Urinary bladder (tissue), 4 donors: ENCODE data around the gene TANGO6. TPM values are rescaled to one million over a fixed set of nuclear protein-coding genes. Genes with fewer than 3 reads are reported as not detected.
"Not testable (repeated sequence)": the region's sequence is repeated elsewhere in the genome, so short reads cannot be mapped to it uniquely, and the experiment has no call there.

Source experiments
- DNase-seq: peaks from one replicate; pipeline ENCODE4 v3.0.0-alpha.2; 2015; ENCODE audit errors: extremely low spot score
- H3K27ac ChIP-seq: one replicate; pipeline ENCODE4 v1.5.1; 2013; ENCODE audit warnings: low read depth, mild to moderate bottlenecking, moderate library complexity
- H3K36me3 ChIP-seq: one replicate; pipeline ENCODE4 v1.6.1; 2013; ENCODE audit warnings: mild to moderate bottlenecking, moderate library complexity; ENCODE audit not compliant: insufficient read depth
- H3K4me1 ChIP-seq: one replicate; pipeline ENCODE4 v1.6.1; 2013; ENCODE audit warnings: mild to moderate bottlenecking, moderate library complexity; ENCODE audit not compliant: insufficient read depth
- H3K4me3 ChIP-seq: one replicate; pipeline ENCODE4 v1.5.1; 2013; ENCODE audit warnings: low read depth, low read length
- WGBS: extraction: QIAGEN DNeasy Blood & Tissue Kit; methylation state at CpG from one replicate; pipeline ENCODE4 v1.1.7; 2013; 5-methylcytosine and 5-hydroxymethylcytosine counted together
- polyA plus RNA-seq: library from polyadenylated mRNA; stranded (reverse); fragments of 200-250 nt; gene quantifications from one replicate; pipeline ENCODE4 v1.2.3, GENCODE V29; 2013
- total RNA-seq: library from RNA; depleted of rRNA; stranded (reverse); fragments of >200 nt; gene quantifications from one replicate; pipeline ENCODE4 v1.2.3, GENCODE V29; 2014
- donor health status: healthy with polysubstance abuse.
- donor health status: healthy.

Gene TANGO6
- total and polyA plus RNA-seq, 2 donors: 11.6 to 21.4 TPM

DNA sequence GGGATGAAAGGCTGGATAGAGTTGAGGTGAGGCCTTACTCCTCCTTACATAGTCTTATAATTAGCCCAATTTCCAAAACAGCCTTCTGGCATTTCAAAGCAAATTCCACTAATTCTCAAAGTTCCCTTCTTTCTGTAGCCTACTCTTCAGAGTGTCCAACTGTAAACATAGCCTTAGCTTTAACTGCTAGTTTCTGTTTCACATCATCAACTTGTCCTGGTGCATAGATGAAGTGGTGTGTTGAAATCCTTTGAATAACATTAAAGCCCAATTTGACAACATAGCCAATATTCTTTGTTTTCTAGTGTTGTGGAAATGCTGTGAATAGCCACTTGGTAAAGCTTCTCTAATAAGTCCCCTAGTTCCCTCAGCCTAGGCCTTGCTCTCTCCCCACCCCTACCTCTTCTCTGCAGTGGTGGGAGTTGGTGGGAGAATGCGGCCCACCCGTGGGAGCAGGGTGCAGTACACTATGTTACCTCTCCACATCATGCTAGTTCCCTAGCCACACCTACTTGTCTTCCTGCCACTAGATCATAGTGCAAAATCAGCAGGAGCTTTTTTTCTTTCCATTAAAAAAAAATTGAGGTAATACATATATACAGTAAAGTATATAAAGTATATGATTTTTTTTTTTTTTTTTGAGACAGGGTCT, 135.1 kb downstream of the TANGO6 start:
- H3K4me3 ChIP-seq: no peak overlapping the region
- H3K27ac ChIP-seq: no peak overlapping the region
- H3K36me3 ChIP-seq: no peaks in the 10 kb centered on the region
- DNase-seq: no peak
- H3K4me1 ChIP-seq: no peaks in the 10 kb centered on the region
- 83% methylated on average over 2 of the region's 2 CpGs for WGBS

DNA sequence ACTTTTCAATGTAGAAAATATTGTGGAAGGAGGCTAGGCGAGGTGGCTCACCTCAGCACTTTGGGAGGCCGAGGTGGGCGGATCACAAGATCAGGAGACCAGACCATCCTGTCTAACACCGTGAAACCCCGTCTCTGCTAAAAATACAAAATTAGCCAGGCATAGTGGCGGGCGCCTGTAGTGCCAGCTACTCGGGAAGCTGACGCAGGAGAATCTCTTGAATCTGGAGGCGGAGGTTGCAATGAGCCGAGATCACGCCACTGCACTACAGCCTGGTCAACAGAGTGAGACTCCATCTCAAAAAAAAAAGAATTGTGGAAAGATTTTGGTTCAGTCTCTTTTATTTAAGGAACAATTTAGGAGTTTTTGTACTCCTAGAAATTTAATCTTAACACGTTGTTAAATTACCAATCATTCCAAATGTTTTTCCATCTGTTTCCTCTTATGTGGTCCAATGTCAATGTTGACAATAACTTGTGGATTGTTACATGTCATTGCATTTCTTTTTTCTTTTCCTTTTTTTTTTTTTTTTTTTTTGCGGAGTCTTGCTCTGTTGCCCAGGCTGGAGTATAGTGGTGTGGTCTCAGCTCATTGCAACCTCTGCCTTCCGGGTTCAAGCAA, 137.5 kb downstream of the TANGO6 start:
- 95% methylated on average over 15 of the region's 15 CpGs for WGBS
- Histone ChIP-seq H3K27ac (no peak overlapping the region), H3K4me3 (no peak overlapping the region), H3K36me3 (no peaks in the 10 kb centered on the region), H3K4me1 (no peaks in the 10 kb centered on the region)
- no peak for DNase-seq

DNA sequence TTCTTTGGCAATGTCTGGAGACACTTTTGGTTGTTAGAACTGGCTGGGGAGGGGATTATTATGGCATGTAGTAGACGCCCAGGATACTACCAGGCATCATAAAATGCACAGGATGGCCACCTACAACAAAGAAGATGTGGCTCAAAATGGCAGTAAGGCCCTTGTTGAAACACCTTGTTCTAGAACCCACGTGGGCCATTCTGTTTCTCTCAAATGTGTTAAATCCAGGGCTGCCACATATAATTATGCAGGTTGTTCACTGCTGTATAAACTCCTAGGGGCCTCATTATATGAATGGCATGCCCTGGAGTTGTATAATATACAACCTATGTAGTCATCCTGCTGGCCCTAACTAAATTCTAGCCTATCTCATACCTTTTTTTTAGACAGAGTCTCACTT, 138.6 kb downstream of the TANGO6 start:
- DNase-seq: no peak
- Histone ChIP-seq H3K36me3 (no peaks in the 10 kb centered on the region), H3K4me1 (no peaks in the 10 kb centered on the region), H3K4me3 (no peak overlapping the region), H3K27ac (no peak overlapping the region)
- 86% methylated on average over 2 of the region's 2 CpGs for WGBS

DNA sequence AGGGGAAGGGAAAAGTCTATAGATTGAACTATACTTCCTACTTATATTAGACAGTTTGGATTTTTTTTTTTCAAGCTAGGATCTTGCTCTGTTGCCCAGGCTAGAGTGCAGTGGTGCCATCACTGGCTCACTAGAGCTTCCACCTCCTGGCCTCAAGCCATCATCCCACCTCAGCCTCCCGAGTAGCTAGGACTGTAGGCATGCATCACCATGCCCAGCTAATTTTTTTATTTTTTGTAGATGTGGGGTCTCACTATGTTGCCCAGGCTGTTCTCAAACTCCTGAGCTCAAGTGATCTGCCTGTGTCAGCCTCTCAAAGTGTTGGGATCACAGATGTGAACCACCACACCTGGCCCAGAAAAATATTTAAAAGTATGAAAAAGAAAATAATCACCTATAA, 141.1 kb downstream of the TANGO6 start:
- 88% methylated on average over 1 of the region's 1 CpG for WGBS
- no peak overlapping the region for H3K4me3 ChIP-seq
- no peak overlapping the region for H3K27ac ChIP-seq
- H3K36me3 ChIP-seq: no peaks in the 10 kb centered on the region
- no peak for DNase-seq
- H3K4me1 ChIP-seq: no peaks in the 10 kb centered on the region

DNA sequence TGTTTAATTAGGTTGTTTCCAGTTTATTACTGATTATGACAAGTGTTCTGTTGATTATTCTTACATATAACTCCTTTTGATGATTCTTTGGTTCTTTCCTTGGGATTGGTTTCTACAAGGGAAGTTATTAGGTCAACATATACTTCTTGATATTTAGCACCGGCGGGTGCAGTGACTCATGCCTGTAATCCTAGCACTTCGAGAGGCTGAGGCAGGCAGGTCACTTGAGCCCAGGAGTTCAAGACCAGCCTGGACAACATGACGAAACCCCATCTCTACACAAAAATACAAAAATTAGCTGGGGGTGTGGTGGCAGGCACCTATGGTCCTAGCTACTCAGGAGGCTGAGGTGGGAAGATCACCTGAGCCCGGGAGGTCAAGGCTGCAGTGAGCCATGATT, 141.9 kb downstream of the TANGO6 start:
- DNase-seq: no peak
- Histone ChIP-seq H3K36me3 (no peaks in the 10 kb centered on the region), H3K27ac (no peak overlapping the region), H3K4me3 (no peak overlapping the region), H3K4me1 (no peaks in the 10 kb centered on the region)
- 90% methylated on average over 5 of the region's 5 CpGs for WGBS

DNA sequence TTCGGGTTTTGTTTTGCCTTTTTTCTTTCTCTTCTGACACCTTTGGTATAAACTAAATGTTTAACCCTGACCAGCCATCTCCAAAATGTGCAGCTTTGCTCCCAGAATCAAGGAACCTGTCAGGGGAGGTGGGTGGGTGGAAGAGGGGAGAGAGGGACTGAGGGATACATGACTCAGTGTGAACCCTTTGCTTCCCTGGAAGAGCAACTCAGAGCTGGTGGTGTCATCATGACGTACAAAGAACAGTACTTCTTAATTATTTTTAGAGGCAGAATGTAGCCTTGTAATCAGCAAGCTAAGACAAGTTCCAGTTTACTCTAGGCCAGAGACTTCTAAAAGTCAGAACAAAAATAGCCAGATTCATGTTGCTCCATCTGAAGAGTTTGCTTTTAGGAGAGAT, 142.5 kb downstream of the TANGO6 start:
- no peak overlapping the region for H3K4me3 ChIP-seq
- H3K36me3 ChIP-seq: no peaks in the 10 kb centered on the region
- 61% methylated on average over 2 of the region's 2 CpGs for WGBS
- H3K27ac ChIP-seq: no peak overlapping the region
- no peak for DNase-seq
- H3K4me1 ChIP-seq: no peaks in the 10 kb centered on the region

DNA sequence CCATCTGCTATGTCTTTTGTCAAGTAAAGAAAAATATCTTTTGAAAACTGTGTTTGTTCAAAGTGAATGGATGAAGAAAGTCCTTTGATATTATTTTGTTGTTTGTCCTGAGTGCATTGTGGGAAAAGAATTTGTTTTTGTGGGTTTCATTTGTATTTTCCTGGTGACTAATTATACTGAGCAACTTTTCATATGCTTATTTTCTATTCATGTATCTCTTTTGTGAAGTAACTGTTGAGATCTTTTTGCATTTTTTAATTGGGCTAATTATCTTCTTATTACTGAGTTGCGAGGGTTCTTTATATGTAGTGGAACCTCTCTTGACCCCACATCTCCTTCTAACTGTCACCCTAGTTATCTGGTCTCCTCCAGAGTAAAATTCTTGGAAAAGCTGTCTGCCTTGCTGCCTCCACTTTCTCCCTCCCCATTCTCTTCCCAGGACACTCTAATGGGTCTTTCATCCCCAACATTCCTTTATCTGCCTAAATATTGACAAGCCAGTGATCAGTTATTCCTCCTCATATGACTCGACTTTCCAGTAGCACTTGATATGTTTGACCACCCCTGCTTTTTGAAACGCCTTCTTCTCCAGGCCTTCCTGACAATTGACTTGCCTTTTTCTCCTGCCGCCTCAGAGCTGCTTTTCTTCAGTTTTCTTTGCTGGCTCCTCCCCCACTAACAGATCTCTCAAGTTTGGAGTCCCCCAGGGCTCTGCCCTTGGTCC, 144.6 kb downstream of the TANGO6 start:
- H3K27ac ChIP-seq: no peak overlapping the region
- H3K36me3 ChIP-seq: no peaks in the 10 kb centered on the region
- H3K4me3 ChIP-seq: no peak overlapping the region
- no peak for DNase-seq
- 77% methylated on average over 4 of the region's 4 CpGs for WGBS
- H3K4me1 ChIP-seq: no peaks in the 10 kb centered on the region

DNA sequence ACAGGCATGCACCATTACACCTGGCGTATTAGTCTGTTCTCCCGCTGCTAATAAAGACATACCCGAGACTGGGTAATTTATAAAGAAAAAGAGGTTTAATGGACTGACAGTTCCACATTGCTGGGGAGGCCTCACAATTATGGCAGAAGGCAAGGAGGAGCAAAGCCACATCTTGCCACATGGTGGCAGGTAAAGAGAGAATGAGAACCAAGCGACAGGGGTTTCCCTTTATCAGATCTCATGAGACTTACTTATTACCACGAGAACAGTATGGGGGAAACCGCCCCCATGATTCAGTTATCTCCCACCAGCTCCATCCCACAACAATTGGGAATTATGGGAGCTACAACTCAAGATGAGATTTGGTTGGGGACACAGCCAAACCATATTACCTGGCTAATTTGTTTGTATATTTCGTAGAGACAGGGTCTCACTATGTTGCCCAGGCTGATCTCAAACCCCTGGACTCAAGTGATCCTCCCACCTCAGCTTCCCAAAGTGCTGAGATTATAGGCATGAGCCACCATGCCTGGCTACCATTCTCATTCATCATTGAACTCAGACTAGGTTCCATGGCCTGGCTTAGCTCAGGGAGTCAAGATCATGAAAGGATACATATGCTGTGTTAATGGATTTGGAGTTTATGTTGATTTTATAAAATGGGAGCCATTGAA, 147.0 kb downstream of the TANGO6 start:
- not testable (repeated sequence) for H3K4me3 ChIP-seq, H3K27ac ChIP-seq, DNase-seq, H3K4me1 ChIP-seq, H3K36me3 ChIP-seq
- WGBS: 91% methylated on average over 7 of the region's 7 CpGs

DNA sequence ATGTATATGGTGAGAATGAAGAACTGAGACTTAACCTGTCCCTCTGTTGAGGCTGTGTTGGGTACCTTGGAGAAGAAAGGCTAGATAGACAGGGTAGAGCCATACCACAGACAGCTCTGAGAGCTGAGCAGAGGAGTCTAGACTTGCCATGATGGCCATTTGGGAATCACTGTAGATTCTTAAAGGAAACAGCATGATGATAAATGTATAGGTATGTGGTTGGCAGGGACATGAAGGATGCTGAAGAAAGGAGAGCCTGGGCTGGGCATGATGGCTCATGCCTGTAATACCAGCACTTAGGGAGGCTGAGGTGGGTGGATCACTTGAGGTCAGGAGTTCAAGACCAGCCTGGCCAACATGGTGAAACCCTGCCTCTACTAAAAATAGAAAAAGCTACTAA, 147.7 kb downstream of the TANGO6 start:
- Histone ChIP-seq H3K4me3 (no peak overlapping the region), H3K27ac (no peak overlapping the region), H3K4me1 (no peaks in the 10 kb centered on the region), H3K36me3 (no peaks in the 10 kb centered on the region)
- DNase-seq: no peak

DNA sequence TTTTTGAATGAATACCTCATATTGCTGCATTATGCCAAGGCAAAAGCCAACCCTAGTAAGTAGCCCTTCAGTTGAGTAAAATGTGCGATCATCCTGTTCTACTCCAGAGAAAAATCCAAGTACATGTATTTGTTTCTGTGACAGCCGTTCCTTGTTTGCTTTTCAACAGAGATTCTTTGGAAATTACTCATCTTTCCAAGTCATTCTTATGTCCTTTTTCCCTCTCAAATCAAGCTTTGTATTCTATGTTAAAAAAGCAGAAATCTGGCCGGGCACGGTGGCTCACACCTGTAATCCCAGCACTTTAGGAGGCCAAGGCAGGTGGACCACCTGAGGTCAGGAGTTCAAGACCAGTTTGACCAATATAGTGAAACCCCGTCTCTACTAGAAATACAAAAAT, 149.2 kb downstream of the TANGO6 start:
- no peak for DNase-seq
- Histone ChIP-seq H3K4me3 (no peak overlapping the region), H3K4me1 (no peaks in the 10 kb centered on the region), H3K27ac (no peak overlapping the region), H3K36me3 (no peaks in the 10 kb centered on the region)
- WGBS: 75% methylated on average over 5 of the region's 5 CpGs

DNA sequence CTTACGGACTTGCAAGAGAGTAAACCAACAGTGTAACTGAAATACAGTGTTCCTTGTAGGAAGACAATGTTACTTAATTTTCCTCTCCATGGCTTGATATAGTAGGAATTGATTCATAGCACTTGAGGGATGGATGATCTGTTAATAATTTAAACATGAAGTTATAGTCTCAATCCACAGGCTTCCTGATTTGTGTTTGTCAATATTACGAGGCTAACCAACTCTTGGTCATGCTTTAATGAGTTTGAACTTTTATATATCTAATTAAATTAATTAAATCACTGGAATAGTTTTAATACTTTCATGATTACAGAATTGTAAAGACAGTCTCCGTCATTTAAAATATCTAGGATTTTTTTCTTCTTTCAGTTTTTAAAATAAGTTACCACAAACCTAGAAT, 150.1 kb downstream of the TANGO6 start:
- 89% methylated on average over 3 of the region's 3 CpGs for WGBS
- Histone ChIP-seq H3K4me1 (no peaks in the 10 kb centered on the region), H3K27ac (no peak overlapping the region), H3K4me3 (no peak overlapping the region), H3K36me3 (no peaks in the 10 kb centered on the region)
- DNase-seq: no peak

DNA sequence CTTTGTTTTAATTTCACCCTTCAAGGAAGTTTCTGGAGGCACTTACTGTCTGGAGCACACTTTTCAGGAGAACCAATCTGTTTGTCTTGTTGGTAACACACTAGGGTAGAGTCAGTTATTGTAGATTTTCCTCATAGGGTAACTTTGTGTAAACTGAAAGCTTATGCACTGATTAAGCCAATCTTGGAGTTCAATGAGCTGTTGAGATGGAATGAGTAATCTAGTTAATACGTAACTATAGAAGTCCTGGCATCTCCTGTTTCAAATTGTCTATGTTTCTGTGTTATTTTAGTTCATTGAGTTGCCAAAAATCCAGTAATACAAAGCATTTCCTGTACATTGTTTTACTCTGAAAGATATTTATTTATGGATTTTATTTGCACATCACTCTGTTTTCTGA, 150.6 kb downstream of the TANGO6 start:
- no peak overlapping the region for H3K27ac ChIP-seq
- 64% methylated on average over 1 of the region's 1 CpG for WGBS
- no peak overlapping the region for H3K4me3 ChIP-seq

DNA sequence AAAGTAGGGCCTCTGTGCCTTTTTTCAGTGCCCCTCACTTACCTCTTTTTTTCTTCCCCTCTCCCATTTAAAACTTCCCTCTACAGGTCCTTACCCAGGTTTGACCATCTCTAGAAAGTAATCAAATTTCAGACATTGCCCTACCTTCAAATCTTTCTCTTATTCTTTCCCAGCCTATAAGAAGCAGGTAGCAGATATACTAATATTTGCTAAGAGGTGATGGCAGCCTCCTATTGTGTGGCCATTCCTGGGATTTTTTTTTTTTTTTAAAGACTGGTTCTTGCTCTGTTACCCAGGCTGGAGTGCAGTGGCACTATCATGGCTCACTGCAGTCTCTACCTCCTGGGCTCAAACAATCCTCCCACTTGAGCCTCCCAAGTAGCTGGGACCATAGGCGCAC, 151.0 kb downstream of the TANGO6 start:
- Histone ChIP-seq H3K36me3 (no peaks in the 10 kb centered on the region), H3K27ac (peak overlapping the region; percentile 38), H3K4me3 (no peak overlapping the region), H3K4me1 (no peaks in the 10 kb centered on the region)
- 98% methylated on average over 1 of the region's 1 CpG for WGBS
- no peak for DNase-seq

More for the DNA sequence above, 150.6 kb downstream of the TANGO6 start:
- DNase-seq: peak; percentile 20
- Histone ChIP-seq H3K36me3 (no peaks in the 10 kb centered on the region), H3K4me1 (no peaks in the 10 kb centered on the region)

DNA sequence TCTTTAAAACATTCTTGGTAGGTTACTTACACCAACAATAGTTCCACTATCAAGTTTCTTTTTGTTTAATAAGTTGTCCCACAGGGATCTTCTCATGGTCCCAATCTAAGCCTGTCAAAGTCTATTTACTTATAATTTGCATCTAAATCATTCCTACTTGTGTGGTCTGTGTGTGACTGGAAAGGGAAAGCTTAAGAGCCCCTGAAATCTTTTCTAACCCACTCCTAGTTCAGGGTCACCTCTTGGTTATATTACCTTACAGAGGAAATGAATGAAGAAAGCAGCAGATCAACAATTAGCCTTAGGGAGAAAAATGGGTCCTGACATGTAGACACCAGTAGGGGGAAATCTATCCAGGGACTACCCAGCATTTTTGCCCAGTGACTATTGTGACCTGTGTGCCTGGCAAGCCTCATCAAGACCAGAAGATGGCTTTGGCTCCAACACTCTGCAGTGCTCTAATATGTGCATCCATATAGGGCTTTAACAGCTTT, 151.7 kb downstream of the TANGO6 start:
- no peak for DNase-seq
- Histone ChIP-seq H3K27ac (peak overlapping the region; percentile 23), H3K4me1 (no peaks in the 10 kb centered on the region)

More for the DNA sequence above, 151.7 kb downstream of the TANGO6 start:
- Histone ChIP-seq H3K36me3 (no peaks in the 10 kb centered on the region), H3K4me3 (no peak overlapping the region)
